Measurements from ENCODE around the gene ATRX.

GRCh38 chrX:77556276-77556675 lies 229.7 kb downstream of the ATRX start:
- no peak for TF ChIP-seq POLR2AphosphoS5 (IDR thresholded peaks at IDR 0.05; ENCODE audit: low read depth, low read length)
- no peak for TF ChIP-seq POLR2A (IDR thresholded peaks at IDR 0.05; ENCODE audit: low read depth, low read length)
- TF ChIP-seq TAF1 (IDR thresholded peaks at IDR 0.05; ENCODE audit: borderline replicate concordance, low read depth, low read length): no peak

Measured in GM12892 (cell line).